Ecto neural progenitor cell (in vitro differentiated cells): ENCODE data around the gene GGA2.

Experiments used
- DNase-seq: peaks from one replicate; pipeline ENCODE4 v3.0.0-alpha.2; 2018; ENCODE audit warnings: low spot score

GGA2 gene

DNA sequence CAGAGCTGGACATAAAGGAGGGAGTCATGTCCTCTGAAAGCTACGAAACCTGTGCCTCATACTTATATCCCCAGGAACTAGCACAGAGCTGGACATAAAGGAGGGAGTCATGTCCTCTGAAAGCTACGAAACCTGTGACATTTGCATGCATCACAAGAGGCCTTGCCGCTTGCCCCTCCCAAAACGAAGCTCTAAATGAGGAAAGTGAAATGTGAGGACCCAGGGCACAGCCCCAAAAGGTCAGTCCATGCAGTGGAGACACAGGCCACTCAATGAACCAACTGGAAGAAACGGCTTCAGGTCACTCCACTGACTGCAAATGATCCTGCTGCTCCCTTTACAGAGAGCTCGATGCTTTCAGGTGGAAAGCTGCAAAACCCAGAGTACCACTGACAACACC, 95.6 kb downstream of the GGA2 start:
- no peak for DNase-seq
